Activated CD4-positive, alpha-beta T cell treated with anti-CD3 and anti-CD28 coated beads for 1 hour (primary cell): ENCODE measurements around the gene PRKCB.
"Not testable (repeated sequence)": the region's sequence is repeated elsewhere in the genome, so short reads cannot be mapped to it uniquely, and the experiment has no call there.

Experiments
- DNase-seq: peaks from one replicate; pipeline ENCODE4 v3.0.0-alpha.2; 2020

Gene PRKCB

GRCh38 chr16:24010440-24011089, 174.8 kb downstream of the PRKCB start:
- peak; percentile 68 for DNase-seq

GRCh38 chr16:24011237-24011636, 175.5 kb downstream of the PRKCB start:
- no peak for DNase-seq

- DNase-seq = no peak
Observed at GRCh38 chr16:24013054-24013636, 177.4 kb downstream of the PRKCB start.

GRCh38 chr16:24013864-24014645, 178.3 kb downstream of the PRKCB start:
- DNase-seq = peak; percentile 19

- DNase-seq = not testable (repeated sequence)
Observed at GRCh38 chr16:24014955-24015354, 179.2 kb downstream of the PRKCB start.

- no peak for DNase-seq
Observed at GRCh38 chr16:24015923-24016322, 180.1 kb downstream of the PRKCB start.

- DNase-seq = no peak
Observed at GRCh38 chr16:24018485-24018884, 182.7 kb downstream of the PRKCB start.

GRCh38 chr16:24022797-24023196, 187.0 kb downstream of the PRKCB start:
- DNase-seq = no peak

GRCh38 chr16:24023621-24024020, 187.8 kb downstream of the PRKCB start:
- no peak for DNase-seq

- DNase-seq = no peak
Observed at GRCh38 chr16:24024971-24025370, 189.2 kb downstream of the PRKCB start.

- no peak for DNase-seq
Observed at GRCh38 chr16:24027466-24027865, 191.7 kb downstream of the PRKCB start.

- not testable (repeated sequence) for DNase-seq
Observed at GRCh38 chr16:24029841-24030240, 194.1 kb downstream of the PRKCB start.

GRCh38 chr16:24035127-24035842, 199.5 kb downstream of the PRKCB start:
- DNase-seq = no peak

GRCh38 chr16:24036038-24036543, 200.3 kb downstream of the PRKCB start:
- DNase-seq = no peak

- DNase-seq = no peak
Observed at GRCh38 chr16:24036614-24037013, 200.8 kb downstream of the PRKCB start.

GRCh38 chr16:24037335-24037734, 201.6 kb downstream of the PRKCB start:
- no peak for DNase-seq

GRCh38 chr16:24041834-24042631, 206.2 kb downstream of the PRKCB start:
- DNase-seq = peak; percentile 47

- DNase-seq = no peak
Observed at GRCh38 chr16:24044467-24044866, 208.7 kb downstream of the PRKCB start.

GRCh38 chr16:24045641-24046040, 209.9 kb downstream of the PRKCB start:
- no peak for DNase-seq

GRCh38 chr16:24046442-24046841, 210.7 kb downstream of the PRKCB start:
- DNase-seq = no peak

GRCh38 chr16:24049113-24049512, 213.3 kb downstream of the PRKCB start:
- DNase-seq = no peak

GRCh38 chr16:24051125-24051524, 215.3 kb downstream of the PRKCB start:
- DNase-seq = no peak
